Activated CD4-positive, alpha-beta T cell treated with anti-CD3 and anti-CD28 coated beads for 36 hours (primary cell): ENCODE data around the gene CCDC171. TPM values are rescaled to one million over a fixed set of nuclear protein-coding genes. Genes with fewer than 3 reads are reported as not detected.

Experiments used
- ATAC-seq: fragments of 200-7000 bp; cut with Tn5 transposase; one replicate; pipeline ENCODE4 v1.10.0; 2021; ENCODE audit warnings: mild to moderate bottlenecking, moderate library complexity
- CTCF ChIA-PET: fragments of 350-600 bp; sonication (Branson Sonifier 250); formaldehyde crosslinking; loops from one replicate; lab custom pipeline; 2021; ENCODE audit warnings: antibody characterized with exemption; lab: Charles Lee
- POLR2A ChIA-PET: fragments of 350-600 bp; sonication (Branson Sonifier 250); formaldehyde crosslinking; loops from one replicate; lab custom pipeline; 2021; ENCODE audit warnings: antibody characterized with exemption, inconsistent platforms; lab: Charles Lee
- DNase-seq: peaks from one replicate; pipeline ENCODE4 v3.0.0-alpha.2; 2020
- H3K27ac Mint-ChIP-seq: one replicate; pipeline ENCODE4 v1.8.0; 2021; ENCODE audit warnings: mixed read lengths
- H3K27me3 Mint-ChIP-seq: one replicate; pipeline ENCODE4 v1.8.0; 2021; ENCODE audit warnings: mixed read lengths
- H3K36me3 Mint-ChIP-seq: one replicate; pipeline ENCODE4 v1.8.0; 2021; ENCODE audit warnings: low read depth, mixed read lengths
- H3K4me1 Mint-ChIP-seq: one replicate; pipeline ENCODE4 v1.8.0; 2021; ENCODE audit warnings: mixed read lengths
- H3K4me3 Mint-ChIP-seq: one replicate; pipeline ENCODE4 v1.8.0; 2021; ENCODE audit warnings: mild to moderate bottlenecking, moderate library complexity, mixed read lengths
- H3K9me3 Mint-ChIP-seq: one replicate; pipeline ENCODE4 v1.8.0; 2021; ENCODE audit warnings: low read depth, mixed read lengths
- intact Hi-C, 2 experiments: fragments of 100-400 bp; cut with DNase I in 1 of 2; cut with micrococcal nuclease in 1 of 2; formaldehyde crosslinking; loops; one replicate each; pipeline versions ENCODE4 v1.14.2 to v1.15.1; 2022 to 2024; cut with DNase I, micrococcal nuclease
- total RNA-seq, 2 experiments: library from RNA; stranded (reverse); gene quantifications; one replicate each; pipeline ENCODE4 v1.2.3, GENCODE V29; 2021

CCDC171 gene
- total RNA-seq, 2 experiments from 2014 or later = 2.8 to 2.9 TPM

DNA sequence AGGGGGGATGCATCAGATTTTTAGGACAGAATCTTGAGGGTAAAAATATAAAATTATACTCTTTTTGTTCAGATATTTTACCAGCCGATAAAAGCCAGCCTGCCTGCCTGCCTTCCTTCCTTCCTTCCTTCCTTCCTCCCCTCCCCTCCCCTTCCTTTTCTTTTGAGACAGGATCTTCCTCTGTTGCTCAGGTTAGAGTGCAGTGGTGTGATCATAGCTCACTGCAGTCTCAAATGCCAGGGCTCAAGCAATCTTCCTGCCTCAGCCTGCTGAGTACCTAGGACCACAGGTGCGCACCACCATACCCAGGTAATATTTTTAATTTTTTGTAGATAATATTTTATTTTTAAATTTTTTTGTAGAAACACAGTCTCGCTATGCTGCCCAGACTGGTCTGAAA, 330.0 kb downstream of the CCDC171 start:
- Mint-ChIP-seq H3K27ac (no peak overlapping the region), H3K36me3 (no peaks in the 10 kb centered on the region), H3K27me3 (no peaks in the 10 kb centered on the region), H3K4me1 (no peaks in the 10 kb centered on the region), H3K9me3 (no peaks in the 10 kb centered on the region), H3K4me3 (no peak overlapping the region)
- ChIA-PET POLR2A (no interaction called here), CTCF (no interaction called here)
- ATAC-seq (no peak), DNase-seq (no peak)
- intact Hi-C loops = no loop called here

DNA sequence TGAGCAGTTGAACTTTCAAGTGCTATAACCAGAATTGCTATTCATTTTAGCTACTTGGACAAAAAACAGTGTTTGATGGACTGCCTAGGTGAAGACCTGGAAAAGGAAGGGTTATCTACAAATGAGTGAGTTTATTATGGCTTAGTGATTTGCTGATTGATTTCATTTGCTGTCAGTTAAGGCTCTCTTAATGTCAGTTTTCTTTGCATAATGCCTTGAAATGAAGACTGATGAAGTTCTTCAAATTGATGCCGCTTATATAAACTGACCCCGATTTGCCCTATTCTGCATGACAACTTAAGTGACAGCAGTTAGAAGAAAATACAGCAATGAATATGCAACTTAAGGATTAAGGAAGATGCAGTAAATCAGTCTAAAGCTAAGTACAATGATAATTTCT, 332.6 kb downstream of the CCDC171 start:
- no peak for DNase-seq
- no peak for ATAC-seq
- Mint-ChIP-seq H3K27me3 (no peaks in the 10 kb centered on the region), H3K4me1 (no peaks in the 10 kb centered on the region), H3K9me3 (no peaks in the 10 kb centered on the region), H3K4me3 (no peak overlapping the region), H3K36me3 (no peaks in the 10 kb centered on the region), H3K27ac (no peak overlapping the region)
- POLR2A ChIA-PET = no interaction called here
- CTCF ChIA-PET = no interaction called here
- intact Hi-C loops = no loop called here

DNA sequence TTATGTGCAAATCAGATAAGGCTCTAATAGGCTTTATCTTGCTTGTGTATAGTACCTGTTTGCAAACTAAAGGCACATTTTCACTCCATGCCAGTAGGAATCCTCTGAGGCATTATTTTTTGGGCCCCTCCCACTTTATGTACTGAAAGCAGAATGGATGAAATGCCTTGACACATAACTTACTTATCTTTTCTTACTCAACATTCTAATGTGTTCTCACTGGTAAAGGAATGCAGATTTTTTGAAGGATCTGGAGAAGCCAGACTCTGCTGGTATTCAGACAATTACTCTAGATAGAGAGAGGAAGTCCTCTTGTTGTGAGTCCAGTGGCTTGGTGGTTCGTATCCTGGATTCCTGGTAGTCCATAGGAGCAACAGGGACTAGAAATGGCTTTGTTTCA, 336.7 kb downstream of the CCDC171 start:
- intact Hi-C loops = no loop called here
- H3K4me1 Mint-ChIP-seq = no peaks in the 10 kb centered on the region
- H3K27ac Mint-ChIP-seq = no peak overlapping the region
- H3K4me3 Mint-ChIP-seq = no peak overlapping the region
- ChIA-PET CTCF (no interaction called here), POLR2A (no interaction called here)
- H3K36me3 Mint-ChIP-seq = no peaks in the 10 kb centered on the region
- peaks cover 6% of the 10 kb centered on the region for H3K9me3 Mint-ChIP-seq
- ATAC-seq (no peak), DNase-seq (no peak)
- no peaks in the 10 kb centered on the region for H3K27me3 Mint-ChIP-seq

DNA sequence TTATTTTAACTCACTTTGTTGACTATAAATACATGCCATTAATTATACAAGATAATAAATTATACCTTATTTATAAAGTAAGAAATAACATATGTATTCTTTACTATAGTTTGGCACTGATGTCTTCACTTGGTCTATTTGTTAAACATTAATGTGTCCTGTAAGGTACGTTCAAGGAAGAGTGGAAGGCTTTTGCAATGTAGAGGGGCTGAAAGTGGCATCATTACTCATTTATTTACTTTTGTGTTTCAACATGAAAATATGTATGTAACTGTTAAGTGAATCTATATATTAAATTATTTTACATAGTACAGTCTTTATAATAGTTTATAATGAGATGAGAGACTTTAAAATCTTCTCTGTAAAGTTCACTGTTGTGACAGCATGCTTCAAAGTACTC, 348.7 kb downstream of the CCDC171 start:
- no peak for ATAC-seq
- Mint-ChIP-seq H3K9me3 (peaks cover 10% of the 10 kb centered on the region), H3K27ac (no peak overlapping the region), H3K4me1 (no peaks in the 10 kb centered on the region), H3K4me3 (no peak overlapping the region), H3K27me3 (no peaks in the 10 kb centered on the region), H3K36me3 (peaks cover 1% of the 10 kb centered on the region)
- no peak for DNase-seq
- POLR2A ChIA-PET = no interaction called here
- CTCF ChIA-PET = no interaction called here
- intact Hi-C loops = no loop called here

DNA sequence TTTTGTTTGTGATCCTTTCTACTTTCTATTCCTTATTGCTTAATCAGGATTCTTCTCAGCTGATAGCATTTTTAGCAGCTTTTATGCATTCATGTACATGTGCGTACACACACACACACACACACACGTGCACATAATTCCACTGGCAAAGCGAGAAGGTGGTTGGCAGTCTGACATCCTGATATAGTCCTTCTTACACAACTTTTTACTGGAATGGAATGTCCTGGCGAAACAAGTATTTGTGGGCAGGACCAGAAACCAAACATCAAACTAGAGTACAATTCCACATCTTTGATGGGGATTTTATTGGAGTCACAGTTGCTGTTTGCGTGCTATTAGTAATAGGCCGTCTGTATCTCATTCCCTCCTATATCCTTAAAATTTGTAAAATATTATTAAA, 356.5 kb downstream of the CCDC171 start:
- ATAC-seq (no peak), DNase-seq (no peak)
- intact Hi-C loops = no loop called here
- H3K4me1 Mint-ChIP-seq = no peaks in the 10 kb centered on the region
- no peaks in the 10 kb centered on the region for H3K36me3 Mint-ChIP-seq
- H3K9me3 Mint-ChIP-seq = peaks cover 33% of the 10 kb centered on the region
- ChIA-PET CTCF (no interaction called here), POLR2A (no interaction called here)
- H3K4me3 Mint-ChIP-seq = no peak overlapping the region
- no peaks in the 10 kb centered on the region for H3K27me3 Mint-ChIP-seq
- H3K27ac Mint-ChIP-seq = no peak overlapping the region

DNA sequence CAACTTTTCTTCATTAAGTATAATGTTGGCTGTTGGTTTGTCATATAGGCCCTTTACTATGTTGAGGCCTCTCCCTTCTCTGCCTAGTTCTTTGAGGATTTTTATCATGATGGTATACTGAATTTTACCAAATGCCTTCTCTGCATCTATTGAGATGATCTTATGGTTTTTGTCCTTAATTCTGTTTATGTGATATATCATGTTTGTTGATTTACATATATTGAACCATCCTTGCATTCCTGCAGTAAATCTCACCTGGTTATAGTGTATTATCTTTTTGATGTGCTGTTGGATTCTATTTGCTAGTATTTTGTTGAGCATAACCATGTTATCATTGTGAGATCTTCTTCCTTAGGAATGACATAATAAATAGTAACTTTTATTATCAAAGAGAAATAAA, 362.9 kb downstream of the CCDC171 start:
- no peak for DNase-seq
- ChIA-PET POLR2A (no interaction called here), CTCF (no interaction called here)
- intact Hi-C loops = no loop called here
- no peaks in the 10 kb centered on the region for H3K36me3 Mint-ChIP-seq
- no peak for ATAC-seq
- H3K9me3 Mint-ChIP-seq = peaks cover 27% of the 10 kb centered on the region
- H3K27ac Mint-ChIP-seq = no peak overlapping the region
- H3K4me3 Mint-ChIP-seq = no peak overlapping the region
- H3K27me3 Mint-ChIP-seq = no peaks in the 10 kb centered on the region
- no peaks in the 10 kb centered on the region for H3K4me1 Mint-ChIP-seq

DNA sequence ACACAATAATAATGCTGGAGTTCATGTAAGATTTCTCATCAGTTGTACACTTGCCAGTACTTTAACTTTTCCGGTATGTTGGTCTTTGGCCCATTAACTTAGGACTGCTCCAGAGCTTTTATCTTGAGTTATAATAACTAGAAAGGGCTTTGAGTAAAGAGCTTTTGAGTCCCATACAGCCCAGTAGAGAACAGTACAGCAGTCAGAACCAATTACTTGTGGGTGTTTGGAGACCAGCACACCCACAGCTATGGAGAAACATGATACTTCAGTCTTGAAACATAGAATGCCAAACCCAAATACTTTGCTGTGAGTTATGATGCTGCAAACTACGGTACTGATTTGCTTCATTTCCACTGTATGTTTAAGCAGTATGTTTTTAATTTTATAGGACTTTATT, 374.3 kb downstream of the CCDC171 start:
- H3K27ac Mint-ChIP-seq = no peak overlapping the region
- CTCF ChIA-PET = no interaction called here
- H3K4me3 Mint-ChIP-seq = no peak overlapping the region
- intact Hi-C loops = no loop called here
- peaks cover 2% of the 10 kb centered on the region for H3K9me3 Mint-ChIP-seq
- DNase-seq (no peak), ATAC-seq (no peak)
- H3K27me3 Mint-ChIP-seq = no peaks in the 10 kb centered on the region
- no peaks in the 10 kb centered on the region for H3K4me1 Mint-ChIP-seq
- POLR2A ChIA-PET = no interaction called here
- no peaks in the 10 kb centered on the region for H3K36me3 Mint-ChIP-seq

DNA sequence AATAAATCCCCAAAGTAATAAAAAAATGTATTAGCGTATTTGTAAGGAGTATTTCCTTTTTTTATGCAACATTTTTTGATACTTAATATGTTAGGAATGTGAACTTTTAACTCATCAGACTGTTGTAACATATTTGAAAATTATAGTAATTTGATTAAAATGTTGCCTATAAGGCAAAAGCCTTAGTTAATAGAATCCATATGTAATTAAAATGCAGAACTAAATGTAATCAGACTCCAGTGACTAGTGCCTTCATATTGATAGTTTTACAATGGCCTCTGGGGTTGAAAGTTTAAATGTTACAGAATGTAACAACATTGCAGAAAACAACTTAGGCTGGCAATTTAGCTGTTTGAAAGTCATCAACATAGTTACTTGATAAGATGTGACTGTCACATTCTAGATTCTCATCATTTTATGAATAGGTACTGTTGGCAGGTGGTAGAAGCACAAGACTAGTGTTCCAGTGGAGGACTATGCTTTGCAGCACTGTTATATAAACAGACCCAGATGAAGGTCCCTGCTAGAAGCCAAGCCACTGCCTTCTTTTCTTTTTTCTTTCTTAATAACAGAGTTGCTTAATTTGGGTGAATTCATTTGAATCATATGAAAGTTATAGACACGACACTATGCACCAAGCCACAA, 382.9 kb downstream of the CCDC171 start:
- H3K4me1 Mint-ChIP-seq = no peaks in the 10 kb centered on the region
- CTCF ChIA-PET = no interaction called here
- no peaks in the 10 kb centered on the region for H3K27me3 Mint-ChIP-seq
- H3K9me3 Mint-ChIP-seq = peaks cover 2% of the 10 kb centered on the region
- H3K4me3 Mint-ChIP-seq = no peak overlapping the region
- no peak overlapping the region for H3K27ac Mint-ChIP-seq
- intact Hi-C loops = no loop called here
- ATAC-seq (no peak), DNase-seq (no peak)
- POLR2A ChIA-PET = no interaction called here
- H3K36me3 Mint-ChIP-seq = no peaks in the 10 kb centered on the region

DNA sequence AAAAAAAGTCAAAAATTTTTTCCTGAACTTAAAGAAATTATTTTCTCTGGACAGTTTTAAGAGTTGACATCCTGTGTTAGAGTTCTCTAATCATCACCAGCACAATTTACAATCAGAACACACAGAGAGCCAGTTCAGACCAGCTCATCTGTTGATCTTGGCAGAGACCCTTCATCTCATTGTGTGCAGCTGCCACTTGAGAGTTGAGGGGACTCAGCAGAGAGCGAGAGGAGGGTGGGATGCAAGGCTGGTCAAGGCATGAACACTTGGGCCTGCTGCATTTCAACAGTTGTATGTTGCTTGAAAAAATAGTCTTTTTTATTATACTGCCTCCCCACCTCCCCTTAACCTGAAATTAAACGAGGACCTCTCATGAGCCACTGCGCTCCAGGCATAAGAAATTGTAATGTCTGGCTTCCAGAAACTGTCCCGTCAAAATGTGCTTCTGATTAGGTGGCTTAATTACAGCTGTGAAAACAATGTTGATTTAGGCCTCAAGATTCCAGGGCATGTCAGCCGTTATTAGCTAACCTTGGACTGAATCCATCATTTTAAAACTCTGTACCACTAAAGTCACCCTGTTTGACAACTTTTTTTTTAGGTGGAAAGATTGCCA, 383.6 kb downstream of the CCDC171 start:
- no peaks in the 10 kb centered on the region for H3K4me1 Mint-ChIP-seq
- POLR2A ChIA-PET = no interaction called here
- H3K27me3 Mint-ChIP-seq = no peaks in the 10 kb centered on the region
- no peaks in the 10 kb centered on the region for H3K36me3 Mint-ChIP-seq
- CTCF ChIA-PET = no interaction called here
- no peak overlapping the region for H3K4me3 Mint-ChIP-seq
- ATAC-seq = no peak
- H3K9me3 Mint-ChIP-seq = peaks cover 2% of the 10 kb centered on the region
- DNase-seq = no peak
- intact Hi-C loops = no loop called here
- no peak overlapping the region for H3K27ac Mint-ChIP-seq

DNA sequence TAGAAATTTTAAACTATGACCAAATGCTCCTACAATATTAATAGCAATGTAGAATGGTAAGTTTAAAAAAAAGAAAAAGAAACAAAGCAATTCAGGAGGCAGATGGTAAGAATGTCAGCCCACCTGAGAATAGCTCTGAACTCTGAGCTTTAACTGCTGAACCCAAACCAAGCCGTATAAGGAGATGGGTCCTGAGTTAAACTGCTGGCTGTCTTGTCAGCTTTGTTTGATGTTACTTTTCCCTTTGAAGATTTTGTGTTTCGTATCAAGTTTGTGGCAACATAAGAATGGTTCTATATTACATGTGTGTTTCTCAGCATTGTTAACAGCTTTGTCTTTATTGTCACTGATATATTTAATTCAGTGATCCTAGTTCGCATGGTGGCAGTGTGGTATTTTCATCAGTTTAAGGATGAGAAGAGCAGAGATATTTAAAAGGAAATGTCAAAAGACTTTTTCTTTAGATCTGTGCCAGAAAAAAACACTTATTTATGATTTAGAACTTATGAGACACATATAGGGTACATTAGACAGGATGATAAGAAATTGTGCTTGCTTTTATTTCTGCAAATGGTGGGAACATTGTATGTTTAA, 390.1 kb downstream of the CCDC171 start:
- ATAC-seq = no peak
- DNase-seq = no peak
- H3K36me3 Mint-ChIP-seq = no peaks in the 10 kb centered on the region
- ChIA-PET POLR2A (no interaction called here), CTCF (no interaction called here)
- no peak overlapping the region for H3K4me3 Mint-ChIP-seq
- no peaks in the 10 kb centered on the region for H3K4me1 Mint-ChIP-seq
- H3K27me3 Mint-ChIP-seq = no peaks in the 10 kb centered on the region
- intact Hi-C loops = no loop called here
- H3K9me3 Mint-ChIP-seq = no peaks in the 10 kb centered on the region
- H3K27ac Mint-ChIP-seq = no peak overlapping the region

DNA sequence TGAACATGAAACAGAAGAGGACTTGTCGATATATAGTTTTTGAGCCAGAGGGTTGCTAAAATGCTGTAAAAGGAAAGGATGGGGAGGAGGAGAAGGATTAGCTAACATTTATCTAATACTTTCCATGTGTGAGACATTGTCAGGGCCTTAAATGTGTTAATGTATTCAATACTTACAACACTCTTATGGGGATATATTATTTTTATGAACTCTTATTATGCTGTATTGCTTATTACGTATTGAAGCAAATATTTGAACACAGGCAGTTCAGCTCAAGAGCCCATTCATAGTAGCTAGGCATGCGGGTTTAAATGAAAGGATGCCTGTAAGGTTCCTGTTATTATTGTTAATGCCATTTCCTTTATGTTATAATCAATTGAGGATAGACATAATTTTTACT, 391.5 kb downstream of the CCDC171 start:
- Mint-ChIP-seq H3K36me3 (no peaks in the 10 kb centered on the region), H3K27me3 (no peaks in the 10 kb centered on the region), H3K4me1 (no peaks in the 10 kb centered on the region), H3K27ac (no peak overlapping the region), H3K4me3 (no peak overlapping the region), H3K9me3 (no peaks in the 10 kb centered on the region)
- ChIA-PET POLR2A (no interaction called here), CTCF (no interaction called here)
- DNase-seq (no peak), ATAC-seq (no peak)
- intact Hi-C loops = no loop called here

DNA sequence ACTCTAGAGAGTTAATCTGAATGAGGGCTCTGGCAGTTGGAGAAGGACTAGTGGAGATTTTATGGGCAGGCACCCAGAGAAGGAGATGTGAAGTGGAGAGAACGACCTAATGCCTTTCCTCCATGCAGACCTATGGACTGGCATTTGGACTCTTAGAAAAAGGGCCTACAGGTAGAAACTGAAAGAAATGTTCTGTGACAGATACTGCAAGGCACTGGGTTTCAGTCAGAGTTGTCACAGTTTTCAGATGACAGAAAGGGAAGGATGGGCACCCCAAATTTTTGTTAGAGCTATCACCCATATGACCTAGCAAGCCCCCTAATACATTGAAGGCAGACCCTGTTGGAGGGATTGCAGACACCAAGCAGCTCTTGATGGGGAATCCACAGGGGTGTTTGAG, 406.8 kb downstream of the CCDC171 start:
- Mint-ChIP-seq H3K27me3 (no peaks in the 10 kb centered on the region), H3K36me3 (no peaks in the 10 kb centered on the region), H3K27ac (no peak overlapping the region), H3K4me1 (no peaks in the 10 kb centered on the region), H3K9me3 (peaks cover under 1% of the 10 kb centered on the region), H3K4me3 (no peak overlapping the region)
- DNase-seq = no peak
- ATAC-seq = no peak
- intact Hi-C loops = loop anchor here in 1 of 2 experiments (10.0 kb wide), 1 partner anchor 55 kb away; no protein-coding TSS in a partner anchor
- POLR2A ChIA-PET = no interaction called here
- CTCF ChIA-PET = no interaction called here
